ENCODE measurements around the gene KRTAP12-3.

Gene KRTAP12-3

DNA sequence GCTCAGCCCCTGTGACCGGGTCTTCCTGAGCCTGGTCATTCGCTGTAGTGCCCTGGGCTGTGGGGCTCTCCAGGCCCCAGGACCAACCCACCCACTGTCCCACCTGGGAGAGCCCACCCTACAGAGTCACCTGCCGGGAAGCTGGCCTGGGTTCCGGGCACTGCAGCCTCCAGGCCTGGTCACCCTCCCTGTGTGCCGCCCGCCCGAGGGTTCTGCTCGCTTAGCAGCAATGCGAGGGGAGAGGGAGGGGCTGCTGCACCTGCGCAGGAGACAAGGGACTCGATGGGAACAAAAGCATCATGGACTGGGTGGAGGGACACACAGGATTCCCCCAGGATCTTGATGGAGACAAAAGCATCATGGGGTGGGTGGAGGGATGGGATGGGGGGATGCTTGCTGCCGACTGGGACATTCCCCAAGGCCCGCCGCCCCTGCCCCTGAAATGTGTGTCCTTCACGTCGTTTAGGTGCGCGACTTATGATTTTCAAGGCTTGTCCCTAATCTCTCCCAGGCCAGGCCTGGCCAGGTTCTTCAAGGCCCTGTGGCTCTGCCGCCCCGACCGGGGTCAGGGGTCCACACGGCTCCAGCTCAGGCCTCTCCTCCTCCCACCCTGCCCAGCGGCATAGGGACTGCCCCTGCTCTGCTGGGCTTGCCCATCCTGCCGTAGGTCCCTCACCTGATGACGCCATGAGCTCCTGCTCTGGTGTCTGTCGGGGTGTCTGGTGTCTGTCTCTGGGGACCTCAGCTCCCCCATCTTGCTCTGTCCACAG is 44.2 kb upstream of the KRTAP12-3 start:
- TF ChIP-seq CTCF (IDR thresholded peaks at IDR 0.05; ENCODE audit: low read length, missing control alignments), result no peak

GRCh38 chr21:44614161-44614631 is 43.5 kb upstream of the KRTAP12-3 start:
- DNase-seq (ENCODE audit: low read depth), result no peak
- no peak for TF ChIP-seq CTCF (IDR thresholded peaks at IDR 0.05; ENCODE audit: low read length, missing control alignments)

More for the DNA sequence above, 44.2 kb upstream of the KRTAP12-3 start:
- no peak overlapping the region for H3K4me3 ChIP-seq (replicated peaks; ENCODE audit: low read depth, low read length)
- no peak for DNase-seq (ENCODE audit: low read depth)

GRCh38 chr21:44614961-44615391 is 42.8 kb upstream of the KRTAP12-3 start:
- no peak overlapping the region for H3K4me3 ChIP-seq (replicated peaks; ENCODE audit: low read depth, low read length)
- DNase-seq (ENCODE audit: low read depth), result no peak
- TF ChIP-seq CTCF (IDR thresholded peaks at IDR 0.05; ENCODE audit: low read length, missing control alignments), result no peak

More at GRCh38 chr21:44614161-44614631, 43.5 kb upstream of the KRTAP12-3 start:
- H3K4me3 ChIP-seq (replicated peaks; ENCODE audit: low read depth, low read length), result no peak overlapping the region

- no peak for TF ChIP-seq CTCF (IDR thresholded peaks at IDR 0.05; ENCODE audit: low read length, missing control alignments)
- H3K4me3 ChIP-seq (replicated peaks; ENCODE audit: low read depth, low read length), result no peak overlapping the region
- no peak for DNase-seq (ENCODE audit: low read depth)
These were observed 42.3 kb upstream of the KRTAP12-3 start for GRCh38 chr21:44615466-44615865.

DNA sequence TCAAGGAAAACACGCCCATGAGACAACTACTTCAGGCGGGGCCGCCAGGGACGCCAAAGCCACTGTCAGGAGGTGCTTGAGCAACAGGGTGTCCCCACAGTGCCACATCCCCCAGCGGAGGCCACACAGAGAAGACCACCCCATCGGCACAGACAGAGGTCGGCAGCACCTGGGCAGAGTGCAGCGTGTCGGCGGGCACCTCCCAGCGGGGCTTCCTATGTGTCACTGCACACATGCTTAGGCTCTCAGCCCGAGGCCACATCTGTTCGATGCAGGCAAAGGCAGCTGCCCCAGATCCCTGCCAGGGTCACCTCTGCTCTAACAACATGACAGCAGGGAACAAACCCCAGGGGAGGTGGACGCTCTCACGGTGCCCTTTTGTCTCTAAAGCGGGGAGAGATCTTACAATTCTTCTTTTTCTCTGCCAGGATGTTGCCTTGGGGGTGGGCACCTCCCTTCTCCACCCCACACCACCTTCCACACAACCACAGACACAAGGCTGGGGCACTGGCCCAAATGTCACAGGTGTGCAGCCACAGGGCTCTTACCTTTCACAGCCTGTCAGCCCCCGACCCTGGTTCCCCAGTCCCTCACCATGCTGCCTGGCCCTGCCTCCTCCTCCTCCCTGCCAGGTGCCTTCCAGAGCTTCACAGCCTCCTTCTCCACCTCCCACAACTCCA is 41.7 kb upstream of the KRTAP12-3 start:
- no peak for TF ChIP-seq CTCF (IDR thresholded peaks at IDR 0.05; ENCODE audit: low read length, missing control alignments)
- DNase-seq (ENCODE audit: low read depth), result no peak
- no peak overlapping the region for H3K4me3 ChIP-seq (replicated peaks; ENCODE audit: low read depth, low read length)

GRCh38 chr21:44616591-44616926 is 41.2 kb upstream of the KRTAP12-3 start:
- DNase-seq (ENCODE audit: low read depth), result no peak
- TF ChIP-seq CTCF (IDR thresholded peaks at IDR 0.05; ENCODE audit: low read length, missing control alignments), result no peak
- no peak overlapping the region for H3K4me3 ChIP-seq (replicated peaks; ENCODE audit: low read depth, low read length)
